Neural progenitor cell (in vitro differentiated cells): Measurements from ENCODE around the gene ADAMTSL1.

Source experiments
- CTCF ChIP-seq: fragments of 200-600 bp; sonication (generic); IDR thresholded peaks from 2 replicates; pipeline ENCODE4 v1.5.1; 2017; ENCODE audit warnings: antibody characterized with exemption, mild to moderate bottlenecking
- EZH2phosphoT487 ChIP-seq: fragments of 200-600 bp; sonication (generic); IDR thresholded peaks from 2 replicates; pipeline ENCODE4 v1.6.1; 2017; ENCODE audit warnings: antibody characterized with exemption

- TF ChIP-seq CTCF (no peak), EZH2phosphoT487 (no peak)
Measured at GRCh38 chr9:18594837-18595236, 120.9 kb downstream of the ADAMTSL1 start.
